ENCODE measurements around the gene FGF2.
A peak's percentile ranks its signal among the peaks of the same experiment; 100 is the strongest.
"Not testable (repeated sequence)": the region's sequence is repeated elsewhere in the genome, so short reads cannot be mapped to it uniquely, and the experiment has no call there.

The FGF2 gene

DNA sequence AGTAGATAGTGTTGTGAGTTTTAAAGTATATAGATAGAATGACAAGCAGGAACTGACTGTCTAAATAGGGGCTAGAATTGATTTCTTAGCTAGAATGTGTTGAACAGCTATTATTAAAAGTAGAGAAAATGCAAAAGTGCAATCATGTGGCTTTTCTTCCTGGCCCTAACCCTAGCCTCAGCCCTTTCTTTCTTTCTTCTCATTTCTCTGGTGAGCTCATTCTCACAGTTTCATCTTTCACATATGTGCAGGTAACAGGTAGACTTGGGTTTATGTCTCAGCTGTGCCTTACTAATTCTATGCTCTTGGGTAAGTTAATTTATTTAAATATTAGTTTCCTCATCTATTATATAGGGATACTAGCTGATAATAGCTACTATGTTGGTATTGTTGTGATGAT lies 24.9 kb downstream of the FGF2 start:
- no peak for DNase-seq

DNA sequence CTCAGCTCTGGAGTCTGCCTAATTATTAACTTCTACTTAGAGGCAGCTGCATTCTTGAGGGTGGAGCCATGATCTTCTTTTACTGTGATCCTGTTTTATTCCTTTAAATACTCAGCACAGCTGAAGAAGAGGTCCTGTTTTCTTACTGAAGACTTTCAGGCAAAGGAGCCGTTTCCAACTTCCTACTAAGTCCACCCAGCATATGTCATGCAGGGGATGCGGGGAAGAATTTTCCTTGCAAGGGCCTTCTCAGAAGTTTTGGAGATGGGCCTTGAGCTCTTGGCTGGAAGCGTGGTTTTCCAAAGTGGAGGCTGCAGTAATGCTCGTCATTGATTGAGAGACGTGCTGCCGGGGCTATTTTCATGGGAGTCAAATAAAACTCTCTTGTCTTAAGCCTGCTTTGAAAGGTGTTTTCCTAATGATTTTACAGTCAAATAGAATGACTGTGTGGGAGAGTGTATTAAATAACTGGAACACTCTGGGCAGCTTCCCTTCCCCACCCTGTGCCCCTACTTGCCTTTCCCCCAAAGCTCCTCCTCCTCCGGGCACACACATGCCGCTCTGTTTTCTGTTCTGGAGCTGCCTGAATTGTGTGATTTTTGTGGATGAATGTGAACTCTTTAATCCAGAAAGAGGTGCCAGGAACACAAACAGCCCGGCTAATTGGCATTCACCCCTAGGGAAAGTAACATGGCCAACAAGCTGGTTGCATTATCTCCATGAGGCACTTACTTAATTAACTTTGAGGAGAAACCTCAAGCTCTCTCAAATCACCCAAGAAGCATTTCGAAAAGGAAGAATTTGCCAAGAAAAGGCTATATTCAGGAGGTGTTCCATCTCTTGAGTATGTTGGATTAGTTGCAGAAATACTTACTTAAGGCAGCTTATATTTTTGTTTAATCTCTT lies 28.1 kb downstream of the FGF2 start:
- DNase-seq: peak; percentile 93

DNA sequence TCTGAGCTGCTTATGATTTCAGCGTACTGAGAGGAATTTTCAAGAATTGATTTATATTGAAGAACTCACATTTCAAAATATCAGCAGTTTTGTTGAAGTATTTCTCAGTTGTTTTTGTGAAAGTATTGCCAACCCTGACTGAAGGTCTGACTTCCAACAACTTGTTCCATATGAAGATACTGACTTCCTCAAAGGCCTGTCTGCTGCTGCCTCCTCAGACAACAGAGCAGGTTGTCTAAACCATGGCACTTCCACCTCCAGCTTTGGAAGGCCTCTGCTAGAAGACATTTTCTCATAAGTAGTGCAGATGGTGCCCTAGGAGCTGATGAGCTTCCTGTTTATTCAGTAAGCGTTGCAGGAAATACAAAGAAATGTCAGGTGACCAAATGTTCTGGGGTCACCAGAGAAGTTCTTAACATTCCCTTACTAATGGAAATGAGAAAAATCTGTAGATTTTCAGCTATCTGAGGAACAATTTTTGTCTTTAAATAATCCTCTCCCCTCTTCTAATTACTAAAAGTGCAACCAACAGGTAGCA lies 28.8 kb downstream of the FGF2 start:
- DNase-seq: no peak

DNA sequence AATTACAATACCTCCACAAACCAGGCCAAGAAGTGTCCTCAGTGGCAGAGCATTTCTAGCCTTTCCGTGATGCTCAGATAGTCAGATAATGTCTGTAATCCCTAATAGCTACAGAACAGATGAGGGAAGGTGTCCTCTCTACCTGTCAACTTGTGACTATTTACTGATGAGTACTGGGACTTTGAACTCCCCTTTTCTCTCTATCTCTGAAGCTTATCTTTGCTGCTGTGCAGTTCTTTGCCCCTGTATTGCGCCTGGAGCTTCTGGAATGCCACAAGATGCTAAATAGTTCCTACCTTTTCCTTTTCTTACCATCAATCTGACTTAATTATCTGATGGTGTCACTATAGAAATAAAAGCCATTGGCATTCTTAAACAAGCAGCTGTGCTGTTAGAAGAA lies 30.5 kb downstream of the FGF2 start:
- no peak for DNase-seq

GRCh38 chr4:122858705-122859104 lies 32.1 kb downstream of the FGF2 start:
- DNase-seq: no peak

- DNase-seq: peak; percentile 45
These were observed 34.7 kb downstream of the FGF2 start for GRCh38 chr4:122861172-122861943.

DNA sequence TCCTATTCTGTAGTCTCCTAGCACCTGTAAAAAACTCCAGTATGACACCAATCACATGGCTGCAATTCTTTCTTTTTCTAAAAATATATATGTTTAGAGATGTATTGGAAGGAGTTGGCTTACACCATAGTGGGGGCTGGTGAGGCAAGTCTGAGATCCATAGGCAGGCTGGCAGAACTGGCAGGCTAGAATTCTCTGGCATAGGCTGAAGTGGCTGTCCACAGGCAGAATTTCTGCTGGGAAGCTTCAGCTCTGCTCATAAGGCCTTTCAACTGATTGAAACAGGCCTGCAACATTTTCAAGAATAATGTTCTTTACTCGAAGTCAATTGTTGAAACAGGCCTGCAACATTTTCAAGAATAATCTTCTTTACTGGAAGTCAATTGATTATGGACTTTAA lies 37.0 kb downstream of the FGF2 start:
- DNase-seq: no peak

DNA sequence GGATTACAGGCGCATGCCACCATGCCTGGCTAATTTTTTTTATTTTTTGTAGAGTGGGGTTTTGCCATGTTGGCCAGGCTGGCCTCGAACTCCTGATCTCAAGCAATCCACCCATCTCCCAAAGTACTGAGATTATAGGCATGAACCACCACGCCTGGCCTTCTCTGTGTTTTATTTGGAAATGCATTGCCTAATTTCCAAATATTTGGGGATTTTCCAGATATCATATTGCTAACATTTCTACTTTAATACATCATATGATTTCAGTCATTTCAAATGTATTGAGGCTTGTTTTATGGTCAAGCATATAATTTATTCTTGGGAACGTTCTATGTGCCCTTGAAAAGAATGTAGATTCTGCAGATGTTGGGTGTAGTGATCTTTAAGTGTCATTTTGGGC lies 38.8 kb downstream of the FGF2 start:
- DNase-seq: no peak

DNA sequence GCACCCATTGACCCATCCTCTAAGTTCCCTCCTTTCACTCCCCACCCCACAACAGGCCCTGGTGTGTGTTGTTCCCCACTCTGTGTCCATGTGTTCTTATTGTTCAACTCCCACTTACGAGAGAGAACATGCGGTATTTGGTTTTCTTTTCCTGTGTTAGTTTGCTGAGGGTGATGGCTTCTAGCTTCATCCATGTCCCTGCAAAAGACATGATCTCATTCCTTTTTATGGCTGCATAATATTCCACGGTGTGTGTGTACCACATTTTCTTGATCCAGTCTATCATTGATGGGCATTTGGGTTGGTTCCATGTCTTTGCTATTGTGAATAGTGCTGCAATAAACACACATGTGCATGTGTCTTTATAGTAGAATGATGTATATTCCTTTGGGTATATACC lies 41.6 kb downstream of the FGF2 start:
- not testable (repeated sequence) for DNase-seq

GRCh38 chr4:122873146-122873545 lies 46.5 kb downstream of the FGF2 start:
- no peak for DNase-seq

GRCh38 chr4:122873821-122874593 lies 47.4 kb downstream of the FGF2 start:
- no peak for DNase-seq

DNA sequence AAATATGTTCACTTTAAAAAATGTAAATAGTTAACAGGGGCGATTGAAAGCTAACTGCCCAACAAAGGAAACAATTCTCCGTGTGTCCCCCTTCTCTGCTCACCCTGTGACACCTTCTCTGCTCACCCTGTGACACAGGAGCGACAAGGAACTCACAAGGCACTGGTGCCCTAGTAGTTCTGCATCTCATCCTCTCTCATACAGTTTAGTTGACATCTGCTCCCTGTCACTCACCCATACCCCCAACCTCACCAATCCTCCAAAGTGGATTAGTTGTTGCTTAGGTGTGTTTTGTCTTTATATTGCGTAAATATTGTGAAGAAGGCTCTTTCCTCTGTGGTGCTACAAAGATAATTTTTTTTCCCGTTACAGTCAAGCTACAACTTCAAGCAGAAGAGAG lies 49.3 kb downstream of the FGF2 start:
- DNase-seq: no peak

- no peak for DNase-seq
These were observed 49.8 kb downstream of the FGF2 start for GRCh38 chr4:122876456-122876855.

- DNase-seq: no peak
These were observed 52.4 kb downstream of the FGF2 start for GRCh38 chr4:122879001-122879400.

DNA sequence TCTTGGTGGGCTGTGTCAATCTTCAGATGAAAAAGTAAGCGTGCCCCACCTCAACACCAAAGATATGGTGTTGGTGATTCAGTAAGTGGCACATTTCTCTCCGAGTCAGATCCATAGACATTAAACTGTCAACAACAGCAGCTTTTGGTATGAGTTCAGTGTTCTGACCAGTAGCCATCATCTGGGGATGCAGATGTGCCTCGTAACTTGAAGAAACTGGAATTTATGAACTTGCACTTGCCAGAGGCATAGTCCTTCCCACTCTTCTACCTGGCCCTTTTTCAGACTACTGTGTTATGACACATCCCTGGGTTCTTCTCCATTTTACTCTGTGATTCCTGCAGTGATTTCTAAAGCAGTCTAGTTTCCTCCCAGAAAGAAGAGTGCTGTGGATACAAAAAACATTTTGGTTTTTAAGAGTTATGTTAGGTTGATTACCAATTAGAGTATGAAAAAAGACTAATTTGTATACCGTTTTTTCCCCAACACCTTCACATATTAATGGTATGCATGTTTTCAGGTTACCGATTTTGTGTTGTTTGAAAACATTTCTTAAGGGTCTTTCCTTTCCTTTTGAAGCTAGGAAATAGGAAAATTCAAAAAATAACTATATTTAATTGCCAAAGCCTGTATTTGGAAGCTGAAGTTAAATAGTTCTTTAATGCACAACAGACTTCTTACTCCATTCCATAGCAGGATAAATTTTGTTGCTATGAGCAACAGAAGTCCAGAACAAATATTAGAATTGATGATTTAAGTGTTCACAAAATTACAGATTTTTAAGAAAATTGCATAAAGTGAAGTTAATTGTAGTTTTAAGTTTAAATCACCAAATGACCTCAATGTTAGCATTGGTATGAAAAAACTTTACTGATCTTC lies 56.5 kb downstream of the FGF2 start:
- no peak for DNase-seq

DNA sequence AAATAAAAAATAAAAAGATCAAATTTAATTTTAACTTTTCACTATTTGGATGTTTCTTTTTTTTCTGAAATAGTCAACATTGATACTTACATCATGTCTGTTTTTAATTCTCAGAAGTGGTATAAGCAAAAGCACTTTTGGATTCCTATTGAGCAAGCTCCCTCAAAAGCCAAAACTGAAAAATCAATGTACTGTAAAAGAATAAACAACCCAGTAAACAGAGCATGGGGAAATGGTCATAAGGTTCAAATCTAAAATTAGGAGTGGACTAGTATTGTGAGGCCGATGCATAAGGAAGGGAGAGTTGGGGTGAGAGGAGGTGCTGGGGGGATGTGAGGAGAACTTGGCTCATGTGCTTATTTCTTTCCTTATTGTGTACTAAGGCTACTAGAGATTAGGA lies 57.9 kb downstream of the FGF2 start:
- DNase-seq: no peak

DNA sequence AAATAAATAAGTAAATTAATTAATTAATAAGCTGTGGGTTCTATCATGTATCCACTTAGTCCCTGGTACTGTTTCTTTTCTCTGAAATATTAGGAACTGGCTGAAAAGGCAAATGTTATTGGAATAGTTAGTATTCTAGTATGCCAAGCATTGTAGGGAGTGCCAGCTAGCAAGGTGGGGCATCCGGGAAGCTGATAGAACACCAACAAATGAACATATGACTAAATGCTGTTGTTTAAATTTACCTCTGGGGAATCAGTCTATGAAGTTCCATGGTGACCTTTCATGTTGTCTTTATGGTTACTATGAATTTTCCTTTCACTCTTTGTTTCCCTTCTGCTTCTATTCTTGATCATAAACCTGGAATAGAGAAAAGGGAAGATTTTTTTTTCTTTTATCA lies 63.1 kb downstream of the FGF2 start:
- DNase-seq: no peak

DNA sequence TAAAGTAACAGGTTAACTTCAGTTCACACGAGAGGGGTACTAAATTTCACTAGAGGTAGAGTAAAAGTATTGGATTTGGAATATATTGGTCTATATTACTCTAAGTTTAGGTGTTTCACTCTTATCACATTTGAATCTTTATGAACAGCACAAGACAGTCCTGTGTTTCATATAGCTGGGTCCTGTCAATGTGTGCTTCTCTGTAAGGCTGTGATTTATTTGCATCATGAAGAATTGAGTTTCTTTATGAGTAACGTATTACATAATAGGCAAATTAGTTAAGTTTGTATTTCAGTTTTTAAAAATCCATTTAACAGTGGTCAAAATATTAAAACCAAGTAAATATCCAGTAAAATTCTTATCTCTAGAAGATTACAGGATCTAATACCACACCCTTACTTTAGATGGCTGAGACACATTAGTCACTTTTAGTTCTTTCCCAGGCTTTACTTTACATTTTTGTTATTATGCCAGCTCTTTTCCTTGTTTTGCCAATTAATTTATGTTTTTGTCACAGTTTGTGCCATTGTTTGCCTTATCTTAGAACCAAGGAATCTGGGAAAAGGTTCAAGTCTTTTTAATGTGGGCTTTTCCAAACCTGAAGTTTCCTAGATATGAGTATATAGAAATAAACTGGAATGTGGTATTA lies 63.6 kb downstream of the FGF2 start:
- DNase-seq: no peak

DNA sequence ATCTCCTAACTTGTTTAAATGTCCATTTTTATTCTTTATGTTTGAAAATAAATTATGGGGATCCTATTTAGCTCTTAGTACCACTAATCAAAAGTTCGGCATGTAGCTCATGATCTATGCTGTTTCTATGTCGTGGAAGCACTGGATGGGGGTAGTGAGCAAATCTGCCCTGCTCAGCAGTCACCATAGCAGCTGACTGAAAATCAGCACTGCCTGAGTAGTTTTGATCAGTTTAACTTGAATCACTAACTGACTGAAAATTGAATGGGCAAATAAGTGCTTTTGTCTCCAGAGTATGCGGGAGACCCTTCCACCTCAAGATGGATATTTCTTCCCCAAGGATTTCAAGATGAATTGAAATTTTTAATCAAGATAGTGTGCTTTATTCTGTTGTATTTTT lies 68.2 kb downstream of the FGF2 start:
- DNase-seq: no peak

DNA sequence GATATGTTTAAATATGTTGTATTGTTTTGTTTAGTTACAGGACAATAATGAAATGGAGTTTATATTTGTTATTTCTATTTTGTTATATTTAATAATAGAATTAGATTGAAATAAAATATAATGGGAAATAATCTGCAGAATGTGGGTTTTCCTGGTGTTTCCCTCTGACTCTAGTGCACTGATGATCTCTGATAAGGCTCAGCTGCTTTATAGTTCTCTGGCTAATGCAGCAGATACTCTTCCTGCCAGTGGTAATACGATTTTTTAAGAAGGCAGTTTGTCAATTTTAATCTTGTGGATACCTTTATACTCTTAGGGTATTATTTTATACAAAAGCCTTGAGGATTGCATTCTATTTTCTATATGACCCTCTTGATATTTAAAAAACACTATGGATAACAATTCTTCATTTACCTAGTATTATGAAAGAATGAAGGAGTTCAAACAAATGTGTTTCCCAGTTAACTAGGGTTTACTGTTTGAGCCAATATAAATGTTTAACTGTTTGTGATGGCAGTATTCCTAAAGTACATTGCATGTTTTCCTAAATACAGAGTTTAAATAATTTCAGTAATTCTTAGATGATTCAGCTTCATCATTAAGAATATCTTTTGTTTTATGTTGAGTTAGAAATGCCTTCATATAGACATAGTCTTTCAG lies 68.8 kb downstream of the FGF2 start:
- no peak for DNase-seq

DNA sequence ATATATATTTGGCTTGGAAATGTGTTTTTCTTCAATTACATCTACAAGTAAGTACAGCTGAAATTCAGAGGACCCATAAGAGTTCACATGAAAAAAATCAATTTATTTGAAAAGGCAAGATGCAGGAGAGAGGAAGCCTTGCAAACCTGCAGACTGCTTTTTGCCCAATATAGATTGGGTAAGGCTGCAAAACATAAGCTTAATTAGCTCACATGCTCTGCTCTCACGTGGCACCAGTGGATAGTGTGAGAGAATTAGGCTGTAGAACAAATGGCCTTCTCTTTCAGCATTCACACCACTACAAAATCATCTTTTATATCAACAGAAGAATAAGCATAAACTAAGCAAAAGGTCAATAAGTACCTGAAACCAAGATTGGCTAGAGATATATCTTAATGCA lies 69.6 kb downstream of the FGF2 start:
- no peak for DNase-seq

Measured in right hindlimb (tissue), 1 donor.